Immature natural killer cell (primary cell): ENCODE results near the gene TMEM41A. TPM values are rescaled to one million over a fixed set of nuclear protein-coding genes. Genes with fewer than 3 reads are reported as not detected.

Experiments
- polyA plus RNA-seq, 3 donors: library from polyadenylated mRNA; unstranded; fragments of 300-500 nt; fragmentation: Illumina TruSeq; gene quantifications; one replicate each; pipeline ENCODE4 v1.2.3, GENCODE V29; 2021

TMEM41A gene
- polyA plus RNA-seq, 3 donors from 2014 or later = 17.3 to 26.2 (median 21.4) TPM

Other genes with a start within 250 kb of the TMEM41A start
- gene EHHADH, start 245.0 kb downstream of the TMEM41A start, polyA plus RNA-seq = 1 to 10 TPM in 1 of 3 donors, under 1 TPM in 1, not detected in 1; 0.22 to 1.5 TPM
- gene MAP3K13, start 135.9 kb downstream of the TMEM41A start, polyA plus RNA-seq = 10 to 100 TPM; 18.0 to 29.0 (median 24.2) TPM
- gene LIPH, start 53.6 kb upstream of the TMEM41A start, polyA plus RNA-seq = under 1 TPM; 0.38 to 0.97 (median 0.45) TPM
- gene SENP2, start 87.3 kb upstream of the TMEM41A start, polyA plus RNA-seq = 10 to 100 TPM; 11.8 to 15.0 (median 13.1) TPM